HCT116 (cell line): ENCODE results near the gene AGAP1. TPM values are rescaled to one million over a fixed set of nuclear protein-coding genes. Genes with fewer than 3 reads are reported as not detected.

Experiments used
- ATAC-seq: fragments of 200-7000 bp; cut with Tn5 transposase; 2 replicates; pipeline ENCODE4 v1.9.1; 2020; ENCODE audit warnings: mild to moderate bottlenecking, moderate library complexity
- BruUV-seq: library from RNA; stranded (reverse); fragments of 400-500 nt; replicated peaks from 2 replicates; lab custom pipeline; 2021; lab: Mats Ljungman, UMichigan
- CTCF ChIA-PET: fragments of 300-600 bp; sonication (Branson Sonifier 250); formaldehyde crosslinking; loops from one replicate; lab custom pipeline; 2021; ENCODE audit warnings: antibody characterized with exemption; lab: Charles Lee
- POLR2A ChIA-PET: fragments of 300-600, 350-600 bp; sonication (Branson Sonifier 250); formaldehyde crosslinking; loops from one replicate; lab custom pipeline; 2021; ENCODE audit warnings: antibody characterized with exemption; lab: Charles Lee
- RAD21 ChIA-PET, 2 experiments: fragments of 300-600 bp; sonication (Branson Sonifier 250); formaldehyde crosslinking; loops; one replicate each; lab custom pipeline; 2023; ENCODE audit warnings: low total read pairs in 2 of 2; ENCODE audit not compliant: uncharacterized antibody in 2 of 2, unreplicated experiment in 2 of 2, low non-redundant PET in 1 of 2; lab: Charles Lee
- DNase-seq: peaks from one replicate; pipeline ENCODE4 v3.0.0-alpha.2; 2010; ENCODE audit warnings: low read depth, low spot score
- H2AFZ ChIP-seq: fragments of 200-600 bp; shearing (Covaris generic), sonication (generic); 2 replicates; pipeline ENCODE4 v1.6.1; 2017; ENCODE audit warnings: low read depth, mixed run types, mixed read lengths, antibody characterized with exemption, low read length; ENCODE audit not compliant: poor library complexity, severe bottlenecking
- H3K27ac ChIP-seq: 2 replicates; pipeline ENCODE4 v1.5.1; 2012; ENCODE audit warnings: low read depth, low read length
- H3K27me3 ChIP-seq: fragments of 200-600 bp; sonication (generic); 2 replicates; pipeline ENCODE4 v1.6.1; 2016; ENCODE audit warnings: mixed run types, low read length, mixed read lengths; ENCODE audit not compliant: insufficient read depth
- H3K36me3 ChIP-seq, 2 experiments: fragments of 200-500 bp in 1 of 2; fragments of 200-600 bp in 1 of 2; sonication (Bioruptor generic) in 1 of 2; sonication (generic) in 1 of 2; 2 replicates each; pipeline versions ENCODE4 v1.5.1 to v1.6.1; 2014 to 2016; ENCODE audit warnings: low read length in 2 of 2, inconsistent platforms in 1 of 2, mixed read lengths in 1 of 2, mixed run types in 1 of 2; ENCODE audit not compliant: insufficient read depth in 2 of 2, control insufficient read depth in 1 of 2
- H3K4me1 ChIP-seq, 2 experiments: fragments of 200-600 bp in 1 of 2; sonication (generic) in 1 of 2; 2 replicates each; pipeline versions ENCODE4 v1.5.1 to v1.6.1; 2012 to 2017; ENCODE audit warnings: low read length in 2 of 2, inconsistent platforms in 1 of 2, mild to moderate bottlenecking in 1 of 2, mixed read lengths in 1 of 2, mixed run types in 1 of 2, moderate library complexity in 1 of 2; ENCODE audit not compliant: insufficient read depth in 2 of 2, control insufficient read depth in 1 of 2
- H3K4me2 ChIP-seq: fragments of 200-600 bp; sonication (generic); 2 replicates; pipeline ENCODE4 v1.6.1; 2017; ENCODE audit warnings: mixed run types, low read length, mixed read lengths
- H3K4me3 ChIP-seq, 2 experiments: fragments of 200-600 bp in 1 of 2; sonication (generic) in 1 of 2; replicated peaks in 1 of 2; 2 replicates each; pipeline ENCODE4 v1.5.1; 2011 to 2016; ENCODE audit warnings: low read length in 2 of 2, control low read depth in 1 of 2, low read depth in 1 of 2, mild to moderate bottlenecking in 1 of 2, mixed read lengths in 1 of 2, mixed run types in 1 of 2
- H3K79me2 ChIP-seq: fragments of 200-600 bp; sonication (generic); 2 replicates; pipeline ENCODE4 v1.6.1; 2017; ENCODE audit warnings: mild to moderate bottlenecking, mixed run types, low read length, moderate library complexity, mixed read lengths; ENCODE audit not compliant: insufficient read depth
- H3K9ac ChIP-seq: fragments of 200-600 bp; sonication (generic); 2 replicates; pipeline ENCODE4 v1.6.1; 2016; ENCODE audit warnings: low read length, mixed read lengths
- H3K9me2 ChIP-seq: fragments of 200-600 bp; sonication (generic), shearing (Covaris generic); 2 replicates; pipeline ENCODE4 v1.6.1; 2017; ENCODE audit warnings: mixed run types, mild to moderate bottlenecking, moderate library complexity; ENCODE audit not compliant: insufficient read depth
- H3K9me3 ChIP-seq, 2 experiments: fragments of 200-500 bp in 1 of 2; fragments of 200-600 bp in 1 of 2; sonication (Bioruptor generic) in 1 of 2; sonication (generic) in 1 of 2; 2 replicates each; pipeline ENCODE4 v1.6.1; 2014 to 2017; ENCODE audit warnings: low read length in 2 of 2, mixed read lengths in 2 of 2, inconsistent platforms in 1 of 2, low read depth in 1 of 2, mild to moderate bottlenecking in 1 of 2, mixed run types in 1 of 2, moderate library complexity in 1 of 2; ENCODE audit not compliant: control insufficient read depth in 1 of 2, insufficient read depth in 1 of 2
- H4K20me1 ChIP-seq: fragments of 200-600 bp; sonication (generic), shearing (Covaris generic); 2 replicates; pipeline ENCODE4 v1.6.1; 2017; ENCODE audit warnings: mixed run types, mild to moderate bottlenecking, moderate library complexity; ENCODE audit not compliant: insufficient read depth
- ATF3 ChIP-seq: IDR thresholded peaks from 2 replicates; pipeline ENCODE4 v1.6.1; 2012
- CBX3 ChIP-seq: IDR thresholded peaks from 2 replicates; pipeline ENCODE4 v1.6.1; 2012; ENCODE audit warnings: low read depth
- CEBPB ChIP-seq: IDR thresholded peaks from 2 replicates; pipeline ENCODE4 v1.6.1; 2012; ENCODE audit warnings: low read depth
- EGR1 ChIP-seq: IDR thresholded peaks from 2 replicates; pipeline ENCODE4 v1.6.1; 2012; ENCODE audit warnings: low read depth
- EZH2 ChIP-seq: fragments of 200-600 bp; sonication (generic); IDR thresholded peaks from 2 replicates; pipeline ENCODE4 v1.6.1; 2017; ENCODE audit warnings: antibody characterized with exemption, mixed run types
- FOSL1 ChIP-seq: IDR thresholded peaks from 2 replicates; pipeline ENCODE4 v1.6.1; 2012; ENCODE audit warnings: low read depth
- RAD21 ChIP-seq: IDR thresholded peaks from 2 replicates; pipeline ENCODE4 v1.6.1; 2012; ENCODE audit warnings: low read depth, mild to moderate bottlenecking
- REST ChIP-seq: IDR thresholded peaks from 2 replicates; pipeline ENCODE4 v1.6.1; 2012; ENCODE audit warnings: low read depth
- SIN3A ChIP-seq: IDR thresholded peaks from 2 replicates; pipeline ENCODE4 v1.6.1; 2012; ENCODE audit warnings: low read depth
- SRF ChIP-seq: IDR thresholded peaks from 2 replicates; pipeline ENCODE4 v1.6.1; 2012; ENCODE audit warnings: low read depth
- TCF7L2 ChIP-seq: IDR thresholded peaks from 2 replicates; pipeline ENCODE4 v1.7.0; 2011; ENCODE audit warnings: borderline replicate concordance, inconsistent platforms; ENCODE audit not compliant: insufficient read depth, insufficient read length; ENCODE audit errors: extremely low read depth
- YY1 ChIP-seq: IDR thresholded peaks from 2 replicates; pipeline ENCODE4 v1.6.1; 2011; ENCODE audit warnings: low read length, low read depth, moderate library complexity, mild to moderate bottlenecking; ENCODE audit not compliant: insufficient replicate concordance; ENCODE audit errors: extremely low read depth
- ZNF274 ChIP-seq: fragments of 200-500 bp; sonication (Bioruptor generic); IDR thresholded peaks from 2 replicates; pipeline ENCODE4 v1.6.1; 2014; ENCODE audit warnings: mild to moderate bottlenecking, low read depth, low read length, inconsistent platforms
- intact Hi-C: fragments of 100-400 bp; cut with micrococcal nuclease; formaldehyde crosslinking; loops from 2 replicates; pipeline ENCODE4 v1.10.0; 2022
- total RNA-seq: library from RNA; stranded (reverse); gene quantifications from one replicate; pipeline ENCODE4 v1.2.1, GENCODE V29; 2021; ENCODE audit not compliant: unreplicated experiment
- TF ChIP-seq, protein P1 (sequence below): IDR thresholded peaks from 2 replicates; pipeline ENCODE4 v1.6.1; 2012
- TF ChIP-seq, protein P2 (sequence below), 3 experiments: fragments of 200-600 bp in 1 of 3; sonication (generic) in 1 of 3; IDR thresholded peaks in 2 of 3; conservative IDR thresholded peaks in 1 of 3; 2 replicates each; pipeline ENCODE4 v1.5.1; 2012 to 2017; ENCODE audit warnings: low read depth in 2 of 3, low read length in 2 of 3, antibody characterized with exemption in 1 of 3, borderline replicate concordance in 1 of 3, control low read depth in 1 of 3, mild to moderate bottlenecking in 1 of 3, mixed read lengths in 1 of 3, mixed run types in 1 of 3, moderate library complexity in 1 of 3; ENCODE audit not compliant: insufficient read depth in 1 of 3

Gene AGAP1
- total RNA-seq, 1 experiment from 2014 or later, result 43.8 TPM

- DNase-seq (no peak), ATAC-seq (no peak)
- no peak overlapping the region for H3K4me3 ChIP-seq
- RAD21 ChIA-PET, result interaction anchor here (0.6 kb wide), 2 partner anchors 87 to 1506 kb away, joined by 3 to 8 read pairs; no protein-coding TSS in a partner anchor
- H3K9me2 ChIP-seq, result no peaks in the 10 kb centered on the region
- 0 out of 4 replicates have a peak, but pooled peaks cover 0 to 5% of the 10 kb centered on the region in 2 experiments for H3K36me3 ChIP-seq
- H3K9me3 ChIP-seq, result no peaks in the 10 kb centered on the region
- H3K4me2 ChIP-seq, result no peak overlapping the region
- H3K9ac ChIP-seq, result no peak overlapping the region
- no peaks in the 10 kb centered on the region for H3K27me3 ChIP-seq
- no peaks in the 10 kb centered on the region for H4K20me1 ChIP-seq
- TF ChIP-seq CBX3 (no peak), EZH2 (no peak), SIN3A (no peak), EGR1 (no peak), ATF3 (no peak), ZNF274 (no peak), YY1 (no peak), CEBPB (no peak), TCF7L2 (no peak), RAD21 (no peak), REST (no peak), FOSL1 (no peak), SRF (no peak)
- TF ChIP-seq, protein P1, sequence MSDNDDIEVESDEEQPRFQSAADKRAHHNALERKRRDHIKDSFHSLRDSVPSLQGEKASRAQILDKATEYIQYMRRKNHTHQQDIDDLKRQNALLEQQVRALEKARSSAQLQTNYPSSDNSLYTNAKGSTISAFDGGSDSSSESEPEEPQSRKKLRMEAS, result no peak
- TF ChIP-seq, protein P2, sequence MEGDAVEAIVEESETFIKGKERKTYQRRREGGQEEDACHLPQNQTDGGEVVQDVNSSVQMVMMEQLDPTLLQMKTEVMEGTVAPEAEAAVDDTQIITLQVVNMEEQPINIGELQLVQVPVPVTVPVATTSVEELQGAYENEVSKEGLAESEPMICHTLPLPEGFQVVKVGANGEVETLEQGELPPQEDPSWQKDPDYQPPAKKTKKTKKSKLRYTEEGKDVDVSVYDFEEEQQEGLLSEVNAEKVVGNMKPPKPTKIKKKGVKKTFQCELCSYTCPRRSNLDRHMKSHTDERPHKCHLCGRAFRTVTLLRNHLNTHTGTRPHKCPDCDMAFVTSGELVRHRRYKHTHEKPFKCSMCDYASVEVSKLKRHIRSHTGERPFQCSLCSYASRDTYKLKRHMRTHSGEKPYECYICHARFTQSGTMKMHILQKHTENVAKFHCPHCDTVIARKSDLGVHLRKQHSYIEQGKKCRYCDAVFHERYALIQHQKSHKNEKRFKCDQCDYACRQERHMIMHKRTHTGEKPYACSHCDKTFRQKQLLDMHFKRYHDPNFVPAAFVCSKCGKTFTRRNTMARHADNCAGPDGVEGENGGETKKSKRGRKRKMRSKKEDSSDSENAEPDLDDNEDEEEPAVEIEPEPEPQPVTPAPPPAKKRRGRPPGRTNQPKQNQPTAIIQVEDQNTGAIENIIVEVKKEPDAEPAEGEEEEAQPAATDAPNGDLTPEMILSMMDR (IDR thresholded peaks at IDR 0.05 in 2 of 3, conservative IDR thresholded peaks at IDR 0.05 in 1 of 3; ENCODE audit: borderline replicate concordance in 1 of 3, insufficient read depth in 1 of 3, low read depth in 2 of 3, low read length in 2 of 3), result no peak
- no peaks in the 10 kb centered on the region for H3K79me2 ChIP-seq
- H3K27ac ChIP-seq, result no peak overlapping the region
- CTCF ChIA-PET, result no interaction called here
- POLR2A ChIA-PET, result no interaction called here
- peaks cover 17 to 18% of the 10 kb centered on the region in 2 experiments for H3K4me1 ChIP-seq
- intact Hi-C loops, result no loop called here
- no peak overlapping the region for H2AFZ ChIP-seq
- BruUV-seq, result no TSS peak
Measured at GRCh38 chr2:236082061-236082460, 588.2 kb downstream of the AGAP1 start.
